Hepatic stellate cell (primary cell): ENCODE measurements around the gene INTU.
"Not testable (repeated sequence)": the region's sequence is repeated elsewhere in the genome, so short reads cannot be mapped to it uniquely, and the experiment has no call there.

Source experiments
- DNase-seq: peaks from one replicate; pipeline ENCODE4 v3.0.0; 2011; ENCODE audit warnings: low spot score

INTU gene

DNA sequence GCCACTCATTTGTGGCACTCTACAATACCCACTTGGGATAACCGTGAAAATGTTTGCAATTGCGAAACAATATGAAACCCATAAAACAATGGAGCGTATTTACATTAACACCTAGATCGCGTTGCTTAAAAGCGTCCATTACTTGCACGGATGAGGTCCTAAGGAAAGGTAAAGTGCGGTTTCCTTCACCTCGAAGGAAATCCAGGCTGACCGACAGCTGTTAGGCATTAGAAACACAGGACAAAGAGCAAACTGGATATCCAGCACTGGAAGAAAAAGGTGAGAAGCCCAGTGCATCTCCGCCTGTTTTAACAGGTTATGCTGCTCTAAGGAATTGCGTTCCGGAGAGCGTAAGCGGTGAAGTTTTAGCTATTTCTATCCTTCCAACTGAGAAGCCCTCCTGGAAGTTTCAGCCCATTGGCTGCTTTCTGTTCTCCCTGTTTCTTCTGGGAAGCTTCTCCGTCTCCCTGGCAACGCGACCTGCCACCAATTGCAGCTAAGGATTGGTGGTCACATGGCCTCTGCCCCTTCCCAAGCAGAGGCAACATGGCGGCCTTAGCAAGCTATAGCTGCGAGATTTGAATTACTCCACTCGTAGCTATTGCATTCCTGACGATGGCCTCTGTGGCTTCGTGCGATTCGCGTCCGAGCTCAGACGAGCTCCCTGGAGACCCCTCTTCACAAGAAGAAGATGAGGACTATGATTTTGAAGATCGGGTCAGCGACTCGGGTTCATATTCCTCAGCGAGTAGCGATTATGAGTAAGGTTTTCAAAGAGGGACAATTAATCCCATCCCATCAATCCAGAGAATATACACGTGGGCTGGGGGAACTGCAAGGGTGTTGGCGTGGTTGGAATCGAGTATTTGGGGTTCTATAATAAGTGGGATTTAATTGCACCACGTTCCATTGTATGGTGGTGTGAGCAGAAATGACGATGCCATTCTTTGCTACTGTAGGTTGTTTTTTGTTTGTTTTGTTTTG, at the start of gene INTU:
TSS of gene INTU (plus strand) at position 538 of the 984 bp plus-strand sequence. CDS start at position 616, 78 bp downstream.
- DNase-seq, result peak; percentile 86

DNA sequence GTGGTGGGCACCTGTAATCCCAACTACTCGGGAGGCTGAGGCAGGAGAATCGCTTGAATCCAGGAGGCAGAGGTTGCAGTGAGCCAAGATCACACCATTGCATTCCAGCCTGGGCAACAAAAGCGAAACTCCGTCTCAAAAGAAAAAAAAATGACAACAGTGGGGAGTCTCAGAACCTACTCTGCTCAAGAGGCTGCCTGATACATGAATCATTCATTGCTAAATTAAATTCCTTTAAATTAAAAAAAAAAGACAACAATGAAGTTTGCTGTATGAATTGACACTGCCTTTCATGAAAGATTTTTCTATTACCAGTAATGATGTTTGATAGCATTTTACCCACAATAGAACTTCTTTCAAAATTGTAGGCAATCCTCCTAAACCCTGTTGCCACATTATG, 46.3 kb upstream of the INTU start:
- DNase-seq, result not testable (repeated sequence)

DNA sequence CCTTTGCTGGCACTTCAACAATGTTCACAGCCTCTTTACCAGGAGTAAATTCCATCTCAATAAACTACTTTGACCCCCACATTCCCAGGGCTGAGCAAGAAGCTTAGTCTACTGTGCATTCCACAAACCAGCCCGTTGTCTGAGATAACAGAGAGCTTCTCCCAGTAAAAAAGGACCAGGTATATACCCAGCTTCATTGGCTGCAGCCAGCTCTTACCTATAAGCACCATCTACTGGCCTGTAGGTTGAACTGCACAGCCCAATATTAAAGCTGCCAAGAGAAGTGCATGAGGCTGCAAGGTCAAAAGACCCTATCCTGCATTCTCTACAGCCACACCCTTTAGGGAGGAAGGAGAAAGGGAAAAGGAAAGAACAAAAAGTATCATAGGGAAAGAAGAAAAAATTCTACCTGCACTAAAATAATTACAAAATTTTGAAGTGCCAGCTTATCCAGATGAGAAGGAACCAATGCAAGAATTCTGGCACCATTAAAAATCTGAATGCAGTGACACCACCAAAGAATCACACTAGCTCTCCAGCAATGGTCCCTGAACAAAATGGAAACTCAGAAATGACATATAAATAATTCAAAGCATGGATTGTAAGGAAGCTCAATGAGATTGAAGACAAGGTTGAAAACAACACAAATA, 45.7 kb upstream of the INTU start:
- DNase-seq, result peak; percentile 8

GRCh38 chr4:127589153-127589552, 43.6 kb upstream of the INTU start:
- DNase-seq, result not testable (repeated sequence)

- DNase-seq, result no peak
Observed at GRCh38 chr4:127598656-127599055, 34.1 kb upstream of the INTU start.

- peak; percentile 13 for DNase-seq
Observed at GRCh38 chr4:127601029-127601428, 31.7 kb upstream of the INTU start.

DNA sequence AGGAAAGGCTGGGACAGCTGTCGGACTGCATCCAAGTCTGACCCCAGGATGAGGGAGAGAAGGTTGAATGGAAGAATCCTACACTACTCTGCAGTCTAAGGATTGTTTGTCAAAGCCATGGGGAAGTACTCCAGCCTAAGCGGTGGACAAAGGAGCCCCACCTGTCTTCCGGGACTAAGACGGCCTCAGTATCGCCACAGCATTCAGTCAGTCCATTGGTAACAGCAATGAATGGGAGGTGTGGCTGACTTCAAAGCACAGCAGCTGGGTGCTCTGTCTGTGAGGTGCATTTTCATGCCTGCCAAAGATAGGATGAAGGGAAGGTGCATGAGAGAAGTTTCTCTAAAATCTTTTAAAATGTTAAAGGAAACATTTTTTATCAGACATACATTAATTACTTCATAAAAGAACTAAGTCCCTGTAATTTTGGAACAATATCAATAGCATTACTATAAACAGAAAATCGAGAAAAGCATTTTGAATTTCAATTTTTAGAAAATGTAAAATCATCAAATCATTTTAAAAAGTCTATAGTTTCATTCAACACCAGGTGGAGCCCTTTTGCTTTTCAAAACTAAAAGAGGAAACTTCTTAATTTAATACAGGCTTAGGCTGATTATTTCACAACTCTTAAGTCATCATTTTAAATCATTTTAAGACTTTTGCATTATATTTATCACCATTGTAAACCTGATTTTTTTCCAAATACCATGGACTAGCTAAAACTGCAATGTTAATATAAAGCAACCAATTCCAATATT, 27.6 kb upstream of the INTU start:
- peak; percentile 11 for DNase-seq

DNA sequence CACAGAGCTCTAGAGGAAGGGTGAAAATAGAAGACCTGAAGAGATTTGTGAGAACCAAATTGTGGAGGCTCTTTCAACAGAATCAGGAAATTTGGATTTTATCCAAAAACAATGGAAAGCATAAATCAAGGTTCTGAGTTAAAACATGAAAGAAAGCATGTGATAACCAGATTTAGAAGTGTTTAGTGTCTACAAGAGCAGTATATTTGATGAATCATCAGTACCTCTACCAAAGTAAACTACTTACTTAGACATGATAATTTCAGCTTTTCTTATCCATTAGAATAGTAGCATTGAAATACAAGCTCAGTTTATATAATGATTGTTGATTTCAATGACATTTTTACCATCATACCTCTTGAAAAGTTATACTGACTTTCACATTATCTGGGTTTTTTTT, 25.9 kb upstream of the INTU start:
- no peak for DNase-seq

DNA sequence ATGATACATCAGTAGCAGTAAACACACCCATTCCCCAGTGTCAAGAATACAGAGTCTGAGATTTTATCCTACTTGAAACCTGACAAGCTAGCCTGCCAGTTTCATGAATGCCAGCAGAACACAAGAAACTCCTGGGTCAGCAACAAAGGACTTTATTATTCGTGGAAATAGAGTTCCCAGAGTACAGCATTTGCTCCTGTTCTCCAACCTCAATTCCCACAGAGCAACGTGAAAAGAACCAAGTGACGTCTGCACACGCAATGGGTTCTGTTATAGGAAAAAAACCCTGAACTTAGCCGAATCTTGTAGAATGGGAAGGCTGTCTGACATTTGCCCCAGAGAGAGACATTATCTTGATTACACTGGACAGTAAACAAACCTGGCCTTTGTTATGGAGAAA, 23.3 kb upstream of the INTU start:
- DNase-seq, result no peak

DNA sequence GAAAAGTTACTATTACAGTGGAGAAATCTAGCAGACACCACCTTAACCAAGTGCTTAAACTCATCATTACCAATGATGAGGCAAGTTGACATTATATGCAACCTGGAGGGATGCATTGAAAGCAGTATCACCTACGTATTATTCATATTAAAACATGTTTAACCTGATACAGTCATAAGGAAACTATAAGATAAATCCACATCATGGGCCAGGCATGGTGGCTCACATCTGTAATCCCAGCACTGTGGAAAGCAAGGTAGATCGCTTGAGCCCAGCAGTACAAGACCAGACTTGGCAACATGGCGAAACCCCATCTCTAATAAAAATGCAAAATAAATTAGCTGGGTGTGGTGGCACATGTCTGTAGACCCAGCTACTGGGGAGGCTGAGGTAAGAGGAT, 22.3 kb upstream of the INTU start:
- DNase-seq, result no peak

DNA sequence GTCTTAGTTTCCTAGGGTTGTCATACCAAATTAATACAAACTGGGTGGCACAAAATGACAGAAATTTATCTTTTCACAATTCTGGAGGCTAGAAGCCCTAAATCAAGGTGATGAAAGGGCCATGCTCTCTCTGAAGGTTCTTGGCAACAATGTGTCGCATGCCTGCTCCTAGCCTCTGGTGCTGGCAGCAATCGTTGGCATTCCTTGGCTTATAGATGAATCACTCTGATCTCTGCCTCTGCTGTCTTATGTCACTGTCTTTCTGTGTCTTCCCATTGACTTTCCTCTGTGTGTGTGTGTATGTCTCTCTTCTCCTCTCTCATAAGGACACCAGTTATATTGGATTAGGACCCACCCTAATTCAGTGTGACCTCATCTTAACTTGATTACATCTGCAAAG, 15.9 kb upstream of the INTU start:
- no peak for DNase-seq

DNA sequence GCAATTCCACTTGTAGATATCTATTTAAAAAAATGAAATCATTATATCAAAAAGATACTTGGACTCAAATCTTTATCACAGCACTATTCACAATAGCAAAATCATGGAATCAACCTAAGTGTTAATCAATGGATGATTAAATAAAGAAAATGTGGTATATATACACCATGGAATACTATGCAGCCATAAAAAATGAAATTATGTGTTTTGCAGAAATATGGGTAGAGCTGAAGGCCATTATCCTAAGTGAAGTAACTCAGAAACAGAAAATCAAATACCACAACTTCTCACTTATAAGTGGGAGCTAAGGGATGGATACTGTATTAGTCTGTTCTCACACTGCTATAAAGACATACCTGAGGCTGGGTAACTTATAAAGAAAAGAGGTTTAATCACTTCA, 14.3 kb upstream of the INTU start:
- DNase-seq, result no peak

DNA sequence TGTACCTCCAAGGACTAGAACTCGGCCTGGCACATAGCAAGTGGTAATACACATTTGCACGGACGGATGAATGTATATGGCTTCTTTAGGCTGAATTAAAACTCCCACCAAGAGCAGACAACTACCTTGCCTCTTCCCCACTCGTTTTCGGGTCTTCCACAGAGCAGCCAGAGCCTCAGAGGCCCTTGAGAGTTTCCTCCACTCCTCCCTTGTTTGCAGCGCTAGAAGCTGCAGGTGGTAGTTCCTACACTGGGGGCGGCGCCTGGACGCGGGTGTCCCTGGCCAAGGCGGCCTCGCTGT, 10.2 kb upstream of the INTU start:
- no peak for DNase-seq

DNA sequence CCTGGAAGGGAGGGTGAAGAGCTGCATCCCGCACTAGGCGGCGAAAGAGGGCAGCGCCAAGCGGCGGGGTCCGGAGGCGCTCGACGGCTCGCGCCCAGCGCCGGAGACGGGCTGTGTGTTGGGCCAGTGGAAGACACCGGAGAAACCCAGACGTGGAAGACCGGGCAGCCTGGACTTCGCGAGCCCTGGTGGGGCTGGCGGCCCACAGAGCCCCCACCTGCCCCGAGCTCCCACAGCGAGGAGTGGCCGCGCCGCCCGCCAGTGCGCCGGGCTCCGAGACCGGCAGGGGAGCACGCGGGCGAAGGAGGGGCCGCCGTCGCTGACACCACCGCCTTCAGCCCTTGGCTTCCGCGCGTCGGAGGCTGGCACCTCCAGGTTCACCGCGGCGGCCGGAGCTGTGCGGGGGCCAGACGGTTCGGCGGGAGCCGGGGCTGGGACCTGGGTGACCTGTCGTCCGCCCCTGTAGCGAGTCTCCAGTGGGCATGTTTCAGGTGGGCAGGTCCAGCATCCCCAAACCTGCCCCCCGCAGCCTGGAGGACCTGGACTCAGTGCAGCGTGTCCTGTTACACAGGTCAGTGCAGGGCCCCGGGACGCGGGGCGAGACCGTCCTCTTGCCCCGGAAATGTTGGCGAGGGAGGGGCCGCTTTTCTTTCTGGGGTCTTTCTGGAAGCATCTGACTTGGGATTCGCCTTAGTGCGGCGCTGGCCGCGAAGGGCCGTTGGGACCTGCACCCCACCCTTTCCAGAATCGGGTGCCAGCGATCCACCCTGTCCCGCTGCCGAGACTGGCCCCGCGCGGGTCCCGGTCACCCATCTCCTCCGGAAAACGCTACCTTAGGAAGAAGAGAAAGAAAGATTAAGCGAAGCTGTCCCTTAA, 9.6 kb upstream of the INTU start:
- peak; percentile 18 for DNase-seq

- DNase-seq, result peak; percentile 61
Observed at GRCh38 chr4:127623797-127624083, 9.0 kb upstream of the INTU start.

- DNase-seq, result no peak
Observed at GRCh38 chr4:127624173-127624572, 8.6 kb upstream of the INTU start.

GRCh38 chr4:127629371-127629770, 3.4 kb upstream of the INTU start:
- no peak for DNase-seq

DNA sequence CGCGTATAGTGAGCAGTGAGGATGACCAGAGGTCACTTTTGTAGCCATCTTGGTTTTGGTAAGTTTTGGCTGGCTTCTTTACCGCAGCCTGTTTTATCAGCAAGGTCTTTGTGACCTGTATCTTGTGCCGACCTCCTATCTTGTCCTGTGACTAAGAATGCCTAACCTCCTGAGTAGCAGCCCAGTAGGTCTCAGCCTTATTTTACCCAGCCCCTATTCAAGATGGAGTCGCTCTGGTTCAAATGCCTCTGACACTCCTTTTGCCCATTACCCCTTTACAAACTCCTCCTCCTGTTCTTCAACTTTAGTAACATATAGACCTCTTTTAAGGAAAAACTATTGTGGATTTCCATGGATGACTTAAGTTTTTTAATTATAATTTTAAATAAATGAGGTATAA, 2.6 kb upstream of the INTU start:
- no peak for DNase-seq

DNA sequence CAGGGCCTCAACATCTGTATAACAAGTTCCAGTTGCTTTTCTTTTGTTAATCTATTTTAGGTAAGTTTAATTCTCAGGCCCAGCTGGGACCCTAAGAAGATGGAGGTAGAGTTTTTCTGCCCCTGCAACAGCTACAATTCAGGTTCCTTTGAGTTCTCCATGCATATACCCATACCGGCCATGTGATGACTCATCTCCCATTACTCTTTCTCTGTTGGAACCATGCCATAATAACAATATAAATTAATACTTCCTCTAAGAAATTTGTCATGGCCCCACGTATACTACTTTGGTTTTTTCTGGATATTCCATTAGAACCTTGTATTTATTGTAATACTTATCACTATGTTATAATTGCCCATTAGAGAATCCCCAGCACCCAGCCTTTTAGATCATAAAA, 1.3 kb upstream of the INTU start:
- no peak for DNase-seq

- DNase-seq, result peak; percentile 27
Observed at GRCh38 chr4:127634181-127634580, 1.4 kb downstream of the INTU start.

DNA sequence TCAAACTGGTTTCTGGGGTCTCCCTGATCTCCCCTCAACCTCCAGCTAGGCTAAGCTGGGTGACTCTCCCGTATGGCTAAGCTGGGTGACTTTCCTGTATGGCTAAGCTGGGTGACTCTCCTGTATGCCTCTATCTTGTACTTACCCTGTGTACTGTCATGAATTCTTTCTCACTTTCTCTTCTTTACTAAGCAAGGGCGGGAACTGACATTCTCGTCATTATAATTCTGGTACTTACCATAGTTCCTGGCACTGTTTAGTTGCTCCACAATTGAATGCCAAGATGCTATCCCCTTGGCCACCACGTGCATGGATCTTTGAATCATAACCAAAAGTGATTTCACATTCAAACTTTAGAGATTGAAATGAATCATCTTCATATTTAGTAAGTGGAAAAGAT, 8.8 kb downstream of the INTU start:
- no peak for DNase-seq

- no peak for DNase-seq
Observed at GRCh38 chr4:127642169-127642568, 9.4 kb downstream of the INTU start.
